Measurements from ENCODE around the gene PLCB1.
"Not testable (repeated sequence)": the region's sequence is repeated elsewhere in the genome, so short reads cannot be mapped to it uniquely, and the experiment has no call there.

PLCB1 gene

DNA sequence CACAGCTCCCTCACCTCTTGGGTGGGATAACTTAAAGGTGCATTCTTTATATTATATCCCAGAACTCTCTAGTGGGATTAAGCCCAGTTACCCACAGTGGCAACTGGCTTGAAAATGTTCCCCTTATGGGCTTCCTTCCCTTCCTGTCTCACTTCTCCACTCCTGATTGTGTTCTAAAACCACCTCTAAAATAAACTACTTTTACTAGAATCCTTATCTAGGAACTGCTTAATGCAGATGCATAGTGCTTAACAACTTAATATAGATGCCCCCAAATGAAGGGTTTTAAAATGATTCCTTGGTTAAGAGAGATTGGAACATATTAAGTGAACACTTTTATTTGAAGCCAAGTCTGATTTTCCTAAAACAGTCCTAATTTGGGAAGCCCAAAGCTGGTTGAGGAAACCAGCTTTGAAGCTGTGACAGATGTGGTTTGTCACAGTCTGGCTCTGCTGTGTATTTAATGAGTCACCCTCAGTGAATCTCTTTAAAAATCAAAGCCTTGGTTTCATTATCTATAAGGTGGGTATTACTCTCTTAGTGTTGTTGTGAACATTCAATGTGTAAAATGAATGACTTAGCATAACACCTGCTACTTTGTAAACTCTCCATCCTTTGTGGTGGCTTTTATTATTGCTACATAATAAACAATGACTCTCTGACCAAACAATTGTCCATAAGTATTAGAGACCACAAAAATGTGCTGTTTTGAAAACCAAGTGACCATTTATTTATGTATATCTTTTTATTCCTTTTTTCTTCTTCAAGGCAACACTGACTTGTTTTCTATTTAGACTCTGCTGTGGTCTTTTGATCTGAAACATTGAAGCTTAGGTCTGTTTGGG lies 24.4 kb downstream of the PLCB1 start:
- DNase-seq (ENCODE audit: low read depth) = no peak

DNA sequence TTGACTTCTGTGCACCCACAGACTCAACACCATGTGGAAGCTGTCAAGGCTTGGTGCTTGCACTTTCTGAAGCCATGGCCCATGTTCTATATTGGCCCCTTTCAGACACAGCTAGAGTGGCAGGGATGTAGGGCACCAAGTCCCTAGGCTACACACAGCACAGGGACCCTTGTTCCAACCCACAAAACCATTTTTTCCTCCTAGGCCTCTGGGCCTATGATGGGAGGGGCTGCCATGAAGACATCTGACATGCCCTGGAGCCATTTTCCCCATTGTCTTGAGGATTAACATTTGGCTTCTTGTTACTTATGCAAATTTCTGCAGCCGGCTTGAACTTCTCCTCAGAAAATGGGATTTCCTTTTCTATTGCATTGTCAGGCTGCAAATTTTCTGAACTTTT lies 27.2 kb downstream of the PLCB1 start:
- DNase-seq (ENCODE audit: low read depth) = not testable (repeated sequence)

DNA sequence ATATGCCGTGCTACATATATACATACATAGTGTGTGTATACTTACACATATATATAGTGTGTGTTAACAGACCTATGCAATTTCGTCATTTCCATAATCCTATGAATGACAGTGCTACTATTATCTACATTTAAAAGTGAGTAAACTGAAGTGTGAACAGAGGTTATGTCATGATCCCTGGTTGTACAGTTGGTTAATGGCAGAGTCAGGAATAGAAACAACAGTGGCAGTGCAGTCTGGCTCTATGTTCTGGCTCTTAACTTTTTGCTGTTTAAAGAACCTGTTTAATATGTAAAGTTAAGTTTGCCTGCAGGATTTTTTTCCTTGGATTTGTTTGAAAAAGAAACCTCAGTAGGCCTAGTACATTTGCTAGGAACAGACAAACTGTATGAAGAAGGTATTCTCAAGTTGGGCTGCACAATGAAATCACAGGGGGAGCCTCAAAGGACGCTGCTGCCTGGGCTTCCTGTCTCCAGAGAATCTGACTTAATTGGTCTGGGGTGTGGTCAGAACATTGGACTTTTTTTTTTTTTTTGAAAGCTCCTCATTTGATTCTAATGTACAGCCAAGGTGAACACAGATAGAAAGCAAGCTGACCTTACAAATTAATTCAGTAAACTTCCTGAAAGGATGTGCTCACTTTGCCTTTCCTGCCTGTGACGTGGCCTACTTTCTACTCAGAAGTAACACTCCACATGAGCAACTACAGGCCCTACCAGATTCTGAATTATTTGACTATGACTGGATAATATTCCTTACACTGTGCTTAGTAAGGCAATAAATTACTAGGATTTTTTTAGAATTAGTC lies 29.4 kb downstream of the PLCB1 start:
- no peak for DNase-seq (ENCODE audit: low read depth)

DNA sequence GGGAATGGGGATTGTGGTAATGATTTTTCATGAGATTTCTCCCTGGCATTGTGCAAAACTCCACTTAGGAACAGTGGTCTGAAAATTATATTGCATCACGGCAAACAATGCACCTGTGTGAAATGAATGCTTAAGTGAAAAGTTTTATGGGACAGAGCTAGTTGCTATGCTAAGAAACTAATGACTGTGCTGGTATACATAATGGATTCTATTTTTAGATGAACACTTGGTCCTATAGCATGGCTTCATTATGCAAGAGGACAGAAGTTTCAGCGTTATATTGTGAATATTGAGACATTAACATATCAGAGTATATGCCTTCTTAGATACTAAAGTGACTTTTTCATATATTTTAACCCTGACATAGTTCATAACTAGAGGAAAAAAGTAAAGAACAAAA lies 30.5 kb downstream of the PLCB1 start:
- DNase-seq (ENCODE audit: low read depth) = no peak

DNA sequence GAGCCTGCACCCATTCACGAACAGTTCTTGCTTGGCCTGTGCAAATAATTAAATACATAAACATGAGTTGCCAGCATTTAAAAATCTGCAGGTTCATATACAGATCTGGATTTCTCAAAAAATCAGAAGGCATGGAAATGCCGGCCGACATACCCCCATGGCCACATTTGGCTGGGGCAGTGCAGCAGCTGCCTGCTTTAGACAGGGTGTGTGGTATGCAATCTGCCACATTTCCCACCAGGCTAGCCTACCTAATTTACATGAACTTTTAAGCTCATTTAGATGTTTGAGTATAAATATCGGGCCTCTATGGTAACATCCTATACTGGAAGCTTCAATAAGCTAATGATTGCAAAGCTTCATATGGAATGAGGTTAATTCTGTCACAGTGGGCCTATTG lies 31.5 kb downstream of the PLCB1 start:
- DNase-seq (ENCODE audit: low read depth) = no peak

DNA sequence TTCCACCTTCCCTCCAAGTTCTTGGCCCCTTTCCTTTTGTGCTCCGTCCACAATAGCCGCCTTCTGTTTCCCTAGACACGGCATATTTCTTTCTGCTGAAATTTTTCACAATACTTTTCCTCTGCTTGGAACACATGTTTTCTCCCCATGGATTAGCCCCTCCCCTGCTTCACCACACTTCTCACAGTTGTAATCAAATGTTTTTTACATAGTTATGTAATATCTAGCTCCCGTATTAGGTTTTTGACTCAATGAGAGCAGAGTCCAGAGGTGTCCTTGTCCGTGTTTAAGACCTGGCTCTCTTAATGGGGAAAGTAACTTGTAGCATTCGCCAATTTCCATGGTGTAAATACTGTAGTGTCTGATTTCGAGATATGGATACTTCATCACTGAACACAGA lies 34.7 kb downstream of the PLCB1 start:
- no peak for DNase-seq (ENCODE audit: low read depth)

DNA sequence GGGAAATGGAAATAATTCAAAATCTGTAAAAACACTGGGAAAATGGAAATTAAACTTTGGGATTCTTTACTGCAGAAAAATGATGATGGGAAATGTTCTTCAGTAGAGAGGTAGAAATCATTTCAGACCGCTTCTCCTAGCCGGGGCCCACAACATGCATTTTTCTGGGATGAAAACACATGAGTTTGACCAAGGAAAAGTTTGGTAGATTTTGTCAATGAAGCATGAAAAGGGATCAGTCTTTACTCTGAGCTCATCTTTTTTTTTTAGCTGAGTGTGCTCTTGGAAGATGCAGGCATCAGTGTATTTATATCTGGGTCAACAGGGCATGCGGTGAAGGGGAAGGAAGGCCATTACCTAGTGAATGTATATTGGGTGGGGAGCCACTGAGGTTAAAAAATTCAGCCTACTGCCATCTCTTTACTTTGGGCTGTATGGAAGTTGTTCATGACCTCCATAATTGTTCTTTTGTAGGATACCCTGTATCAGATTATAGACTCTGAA lies 36.8 kb downstream of the PLCB1 start:
- DNase-seq (ENCODE audit: low read depth) = no peak

DNA sequence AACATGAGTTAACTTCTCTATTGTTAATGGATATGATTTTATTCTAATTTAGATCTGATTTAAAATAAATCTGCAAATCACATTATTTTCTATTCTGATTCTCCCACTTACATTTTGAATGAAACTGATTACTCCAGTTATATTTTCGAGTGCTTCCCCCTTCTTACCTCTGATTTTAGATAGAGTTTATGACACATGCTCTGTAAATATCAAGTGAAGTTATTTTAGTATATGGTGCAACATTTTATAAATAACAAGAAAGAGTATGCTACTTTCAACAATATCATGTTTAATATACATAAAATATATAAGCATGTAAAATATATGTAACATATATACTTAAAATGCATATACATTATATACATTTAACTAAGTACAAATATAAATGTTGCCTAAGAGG lies 38.9 kb downstream of the PLCB1 start:
- DNase-seq (ENCODE audit: low read depth) = no peak

DNA sequence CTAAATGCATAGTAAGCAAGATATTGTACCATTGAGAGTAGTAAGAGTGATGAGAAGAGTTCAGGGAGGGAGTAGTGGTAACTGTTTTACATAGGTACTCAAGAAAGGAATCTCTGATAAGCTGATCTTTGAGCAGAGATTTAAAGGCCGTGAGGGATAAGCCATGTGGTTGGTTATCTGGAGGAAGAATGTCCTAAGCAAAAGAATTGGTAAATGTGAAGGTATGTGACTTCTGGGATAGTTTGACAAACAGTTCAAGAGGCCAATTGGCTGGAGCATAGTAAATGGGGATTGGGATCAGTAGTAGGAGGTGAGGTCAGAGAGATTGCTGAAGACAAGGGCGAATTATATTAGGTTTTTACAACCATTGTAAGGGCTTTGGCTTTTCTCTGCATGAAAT lies 40.1 kb downstream of the PLCB1 start:
- no peak for DNase-seq (ENCODE audit: low read depth)

DNA sequence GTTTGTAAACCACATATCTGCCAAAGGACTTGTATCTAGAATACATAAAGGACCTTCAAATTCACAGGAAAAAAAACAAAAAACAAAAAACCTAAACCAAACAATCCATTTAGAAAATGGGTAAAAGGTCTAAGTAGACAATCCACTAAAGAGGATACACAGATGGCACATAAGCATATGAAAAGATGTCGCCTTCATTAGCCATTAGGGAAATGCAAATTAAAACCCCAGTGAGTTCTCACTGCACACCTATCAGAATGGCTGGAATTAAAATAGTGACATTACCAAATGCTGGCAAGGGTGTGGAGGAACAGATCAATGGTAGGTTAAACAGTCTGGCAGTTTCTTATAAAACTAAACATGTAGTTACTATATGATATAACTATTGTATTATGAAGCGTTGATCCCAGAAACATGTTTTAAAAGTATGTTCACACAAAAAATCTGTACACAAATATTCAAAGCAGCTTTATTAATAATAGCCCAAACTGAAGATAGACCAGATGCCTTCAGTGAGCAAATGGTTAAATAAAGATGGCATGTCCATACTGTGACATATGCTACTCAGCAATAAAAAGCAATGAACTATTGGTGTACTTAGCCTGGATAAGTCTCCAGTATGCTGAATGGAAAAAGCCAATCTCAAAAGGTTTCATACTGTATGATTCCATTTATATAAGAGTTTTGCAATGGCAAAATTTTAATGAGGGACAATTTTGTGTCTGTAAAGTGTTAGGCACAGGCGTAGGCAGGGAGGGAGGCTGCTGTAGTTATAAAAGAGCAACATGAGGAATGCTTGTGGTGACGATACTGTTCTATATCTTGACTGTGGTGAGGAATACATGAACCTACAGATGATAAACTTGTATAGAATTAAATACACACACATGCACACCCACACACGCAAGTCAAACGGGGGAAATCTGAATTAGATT lies 43.9 kb downstream of the PLCB1 start:
- DNase-seq (ENCODE audit: low read depth) = no peak

DNA sequence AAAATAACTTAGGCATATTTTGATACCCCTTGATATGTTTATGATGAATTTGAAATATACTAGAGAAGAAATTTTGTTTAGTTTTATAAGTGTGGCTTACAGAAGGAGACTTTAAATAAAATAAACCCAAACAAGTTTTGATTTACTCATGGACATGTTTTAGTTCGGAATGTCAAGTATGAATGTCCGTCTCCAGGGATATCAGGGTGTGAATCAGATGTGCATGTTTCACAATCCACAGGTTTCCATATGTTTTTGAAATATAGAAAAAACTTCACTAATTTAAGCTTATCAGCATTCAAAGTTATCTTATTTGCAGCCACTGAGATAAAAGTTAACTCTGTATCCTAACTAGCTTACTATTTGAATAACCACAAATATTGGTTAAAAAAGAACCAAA lies 51.5 kb downstream of the PLCB1 start:
- no peak for DNase-seq (ENCODE audit: low read depth)

DNA sequence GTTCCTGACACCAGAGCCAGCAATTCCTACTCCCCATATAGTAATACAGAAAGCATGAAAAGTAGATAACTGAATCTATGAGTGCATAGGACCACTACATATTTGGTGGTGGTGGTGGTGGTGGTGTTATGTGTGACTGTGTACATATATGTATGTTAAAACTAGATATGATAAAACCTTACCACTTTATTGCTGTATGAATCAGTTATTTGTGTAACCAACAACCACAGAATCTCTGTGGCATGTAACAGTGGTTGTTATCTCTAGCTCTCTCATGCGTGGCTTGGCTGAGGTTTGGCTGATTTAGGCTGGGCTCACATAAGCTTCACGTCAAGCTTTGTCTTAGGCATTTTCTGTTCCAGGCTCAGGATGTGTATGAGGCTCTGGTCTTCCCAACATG lies 55.7 kb downstream of the PLCB1 start:
- no peak for DNase-seq (ENCODE audit: low read depth)

DNA sequence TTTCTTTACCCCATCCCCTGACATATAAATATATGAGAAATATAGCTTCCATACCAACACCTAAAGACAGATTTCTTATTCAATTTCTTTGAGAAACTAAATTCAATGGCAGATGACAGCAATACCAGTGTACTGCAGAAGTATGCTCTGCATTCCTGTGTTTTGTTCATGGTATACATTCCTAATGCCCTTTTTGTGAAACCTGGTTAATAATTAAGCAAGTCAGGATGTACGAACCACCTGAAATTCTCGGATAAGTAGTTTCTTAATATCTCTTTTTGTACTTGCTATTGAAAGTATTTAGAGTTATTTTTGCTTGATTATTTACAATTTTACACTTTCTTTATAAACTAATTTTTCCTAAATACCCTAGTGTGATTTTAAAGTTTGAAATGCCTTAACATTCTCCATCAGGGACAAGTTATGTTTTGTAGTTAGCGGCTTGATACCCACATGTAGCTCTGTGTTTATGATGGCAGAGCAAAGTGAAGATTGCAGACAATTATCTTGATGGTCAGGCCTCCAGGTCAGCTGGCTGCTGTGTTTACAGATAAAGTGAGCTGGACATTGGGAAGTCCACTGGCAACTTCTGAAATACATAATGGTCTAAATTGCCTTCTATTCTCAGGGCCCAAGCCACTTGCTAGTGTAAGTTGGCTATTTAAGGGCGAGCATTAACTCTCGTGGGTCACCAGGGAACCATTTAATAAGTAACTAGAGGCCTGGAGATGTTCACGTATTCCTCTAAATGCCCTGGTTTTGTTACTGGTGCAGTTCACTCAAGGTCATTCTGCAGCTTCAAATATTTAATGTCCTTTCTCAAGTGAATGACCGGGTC lies 58.2 kb downstream of the PLCB1 start:
- no peak for DNase-seq (ENCODE audit: low read depth)

DNA sequence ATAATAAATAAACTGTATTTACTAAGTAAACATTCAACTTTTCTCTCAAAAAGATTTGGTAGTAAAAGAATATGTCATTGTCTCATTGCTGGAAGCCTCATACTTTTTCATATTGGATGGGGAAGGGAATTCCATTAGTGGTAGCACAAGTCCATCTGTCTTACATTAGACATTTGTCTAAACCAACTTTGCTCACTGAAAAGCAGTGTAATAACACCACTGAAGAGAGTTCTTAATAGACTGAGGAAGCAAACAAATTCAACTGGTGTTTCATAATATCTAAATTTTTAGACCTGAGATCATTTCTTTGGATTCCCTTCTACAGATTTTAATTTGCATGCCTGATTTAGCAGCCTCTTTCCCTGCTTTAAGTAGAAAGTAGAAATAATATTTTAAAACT lies 62.7 kb downstream of the PLCB1 start:
- no peak for DNase-seq (ENCODE audit: low read depth)

DNA sequence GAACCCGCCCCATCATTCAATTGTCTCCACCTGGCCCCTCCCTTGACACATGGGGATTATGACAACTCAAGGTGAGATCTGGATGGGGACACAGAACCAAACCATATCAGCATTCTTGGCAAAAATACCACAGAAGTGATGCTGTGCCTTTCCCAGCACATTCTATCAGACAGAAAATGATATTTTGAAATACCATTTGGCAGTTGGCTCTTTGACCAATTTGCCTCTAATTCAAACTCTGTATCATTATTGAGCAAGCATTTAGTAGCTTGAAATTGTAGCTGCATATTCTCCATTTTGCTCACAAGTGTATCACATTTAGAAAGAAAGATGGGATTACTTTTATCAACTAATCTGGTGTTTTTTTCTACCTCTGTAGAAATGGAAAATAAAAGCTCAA lies 64.0 kb downstream of the PLCB1 start:
- DNase-seq (ENCODE audit: low read depth) = no peak

DNA sequence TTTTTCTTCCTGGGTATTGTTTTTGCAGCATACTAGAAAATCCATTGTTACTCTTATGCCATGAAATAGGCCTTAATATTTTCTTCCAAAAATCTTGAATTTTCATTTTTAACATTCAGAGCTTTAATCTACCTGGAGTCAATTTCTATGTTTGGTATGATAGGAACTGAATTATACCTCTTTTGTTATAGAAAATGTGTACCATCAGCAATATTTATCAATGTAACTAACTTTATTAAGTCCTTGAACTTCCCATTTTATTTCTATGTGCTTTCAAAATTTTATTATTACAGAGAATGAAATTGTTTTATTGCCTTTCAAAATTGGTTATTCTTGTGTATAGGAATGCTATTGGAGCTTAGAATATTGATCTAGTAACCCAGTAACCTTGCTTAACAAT lies 68.2 kb downstream of the PLCB1 start:
- DNase-seq (ENCODE audit: low read depth) = no peak

DNA sequence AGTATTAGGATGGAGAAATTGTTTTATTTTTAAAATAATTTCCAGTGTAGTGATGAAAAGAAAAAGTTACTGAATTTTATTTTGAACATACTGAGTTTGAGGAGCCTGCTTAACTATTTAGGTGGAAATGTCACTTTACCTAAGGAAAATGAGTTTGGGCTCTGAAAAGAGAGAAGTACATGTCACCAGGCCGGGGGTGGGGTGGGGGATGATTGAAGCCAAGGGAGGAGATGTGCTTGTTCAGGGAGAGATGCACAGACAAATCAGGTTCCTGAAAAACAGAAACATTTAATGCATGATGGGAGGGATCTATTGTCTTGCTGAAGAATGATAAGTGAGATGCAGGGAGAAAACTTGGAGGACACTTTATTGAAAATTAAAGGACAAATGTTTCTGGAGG lies 71.3 kb downstream of the PLCB1 start:
- no peak for DNase-seq (ENCODE audit: low read depth)

DNA sequence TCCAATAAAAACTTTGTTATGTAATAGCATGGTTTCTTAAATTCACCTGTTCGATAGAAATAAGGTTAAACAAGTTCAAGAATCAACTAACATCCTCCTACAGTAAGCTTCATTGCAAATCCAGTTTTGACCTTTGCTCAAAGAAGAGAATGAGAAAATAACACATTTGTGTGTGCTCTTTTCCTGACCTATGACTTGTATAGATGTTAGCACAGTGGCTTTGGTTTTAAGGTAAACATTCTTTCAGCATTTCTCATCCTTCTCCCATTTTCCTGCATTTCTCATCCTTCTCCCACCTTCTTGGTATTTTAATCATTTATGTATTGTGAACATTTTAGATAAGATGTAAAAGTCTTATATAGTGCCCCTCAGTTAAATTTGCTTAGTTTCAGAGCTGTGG lies 73.9 kb downstream of the PLCB1 start:
- no peak for DNase-seq (ENCODE audit: low read depth)

DNA sequence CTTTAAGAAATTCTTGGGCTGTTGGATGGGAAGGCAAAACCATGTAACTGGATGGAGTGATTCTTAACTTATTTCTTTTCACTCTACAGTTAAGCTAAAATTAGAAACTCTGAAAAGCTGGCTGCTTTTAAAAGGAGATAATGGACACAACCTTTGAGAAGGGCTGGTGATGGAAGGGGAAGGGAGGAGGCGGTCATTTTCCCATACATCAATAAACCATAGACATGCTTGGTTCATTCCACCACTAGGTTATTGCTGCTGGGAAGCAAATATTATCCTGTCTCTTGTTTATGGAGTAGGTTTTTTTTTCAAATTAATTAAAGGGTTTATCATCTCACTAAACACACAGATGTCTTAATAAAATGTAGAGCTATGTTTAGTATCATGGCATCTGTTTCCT lies 76.2 kb downstream of the PLCB1 start:
- DNase-seq (ENCODE audit: low read depth) = no peak

DNA sequence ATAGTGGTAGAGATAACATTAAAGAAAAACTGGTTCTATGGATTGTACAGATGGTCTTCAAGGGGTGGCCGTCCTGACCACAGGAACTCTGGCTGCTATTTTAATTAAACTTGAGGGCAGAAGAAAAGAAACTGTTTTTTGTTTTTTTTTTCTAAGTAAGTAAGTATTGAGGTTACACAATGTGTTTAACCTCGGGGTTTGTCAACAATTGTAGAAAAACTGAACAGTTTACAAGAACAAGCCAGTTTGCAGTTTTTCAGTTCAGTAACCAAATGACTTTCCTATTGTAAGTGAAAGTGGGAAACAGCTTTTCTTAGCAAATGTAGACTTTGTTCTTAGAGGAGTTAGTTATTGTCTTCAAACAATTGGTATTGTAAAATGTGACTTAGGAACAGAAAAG lies 77.0 kb downstream of the PLCB1 start:
- peak; percentile 8 for DNase-seq (ENCODE audit: low read depth)

DNA sequence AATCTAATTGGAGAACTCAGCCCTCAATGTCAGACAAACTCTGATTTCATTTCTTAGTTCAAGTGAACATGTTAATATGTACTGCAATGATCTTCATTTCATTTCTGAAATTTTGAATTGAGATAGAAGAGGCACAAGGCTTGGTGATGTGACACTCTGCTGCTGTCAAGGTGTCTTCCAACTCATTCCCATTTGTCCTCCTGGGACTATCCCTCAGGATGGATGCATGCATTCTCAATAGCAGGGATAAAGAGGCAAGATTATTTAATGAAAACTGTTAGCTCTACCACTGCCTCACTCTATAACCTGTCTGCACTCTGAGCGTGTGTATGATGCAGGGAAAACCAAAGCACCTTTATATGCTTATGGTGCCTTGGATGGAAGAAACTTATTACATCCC lies 78.7 kb downstream of the PLCB1 start:
- DNase-seq (ENCODE audit: low read depth) = no peak

Data from CMK (cell line).